ENCODE results near the gene SAMD1.

GRCh38 chr19:14073261-14073924 is 17.2 kb downstream of the SAMD1 start:
- TF ChIP-seq POLR2A (IDR thresholded peaks at IDR 0.05) (no peak), CTCF (IDR thresholded peaks at IDR 0.05) (no peak)

Measured in lower leg skin (tissue), 3 donors.